Lower leg skin (tissue), 4 donors: ENCODE data around the gene RIC1. TPM values are rescaled to one million over a fixed set of nuclear protein-coding genes. Genes with fewer than 3 reads are reported as not detected.
"Not testable (repeated sequence)": the region's sequence is repeated elsewhere in the genome, so short reads cannot be mapped to it uniquely, and the experiment has no call there.

Experiments used
- DNase-seq, 2 donors: peaks; one replicate each; pipeline ENCODE4 v3.0.0-alpha.2; 2019; ENCODE audit warnings: low spot score in 2 of 2
- H3K4me3 ChIP-seq: fragments of 200-600 bp; sonication (generic); 2 replicates; pipeline ENCODE4 v1.5.1; 2017; ENCODE audit warnings: mild to moderate bottlenecking, low read depth; ENCODE audit not compliant: poor library complexity, severe bottlenecking
- POLR2A ChIP-seq, 2 donors: fragments of 450-650 bp; IDR thresholded peaks; one replicate each; pipeline ENCODE4 v1.6.1; 2016 to 2017; ENCODE audit warnings: antibody characterized with exemption in 2 of 2, mild to moderate bottlenecking in 1 of 2, moderate library complexity in 1 of 2
- WGBS, 2 donors: methylation state at CpG; one replicate each; pipeline ENCODE4 v1.1.5; 2018; 5-methylcytosine and 5-hydroxymethylcytosine counted together
- intact Hi-C: fragments of 100-400 bp; cut with DNase I; formaldehyde crosslinking; loops from one replicate; pipeline ENCODE4 v1.15.0; 2023; ENCODE audit warnings: low total_unique reads
- total RNA-seq, 4 donors: library from RNA; depleted of rRNA; stranded (reverse); fragments of >200 nt; gene quantifications; one replicate each; pipeline ENCODE4 v1.1.0, GENCODE V29; 2016
- TF ChIP-seq, protein P1 (sequence below), 3 donors: fragments of 450-650 bp; IDR thresholded peaks; one replicate each; pipeline ENCODE4 v1.5.1; 2016; ENCODE audit warnings: antibody characterized with exemption in 3 of 3, mild to moderate bottlenecking in 3 of 3, moderate library complexity in 2 of 3

RIC1 gene
- total RNA-seq, 4 donors from 2014 or later, result 31.3 to 62.3 (median 37.6) TPM

GRCh38 chr9:5762421-5762820 is 133.5 kb downstream of the RIC1 start:
- TF ChIP-seq, protein P1, sequence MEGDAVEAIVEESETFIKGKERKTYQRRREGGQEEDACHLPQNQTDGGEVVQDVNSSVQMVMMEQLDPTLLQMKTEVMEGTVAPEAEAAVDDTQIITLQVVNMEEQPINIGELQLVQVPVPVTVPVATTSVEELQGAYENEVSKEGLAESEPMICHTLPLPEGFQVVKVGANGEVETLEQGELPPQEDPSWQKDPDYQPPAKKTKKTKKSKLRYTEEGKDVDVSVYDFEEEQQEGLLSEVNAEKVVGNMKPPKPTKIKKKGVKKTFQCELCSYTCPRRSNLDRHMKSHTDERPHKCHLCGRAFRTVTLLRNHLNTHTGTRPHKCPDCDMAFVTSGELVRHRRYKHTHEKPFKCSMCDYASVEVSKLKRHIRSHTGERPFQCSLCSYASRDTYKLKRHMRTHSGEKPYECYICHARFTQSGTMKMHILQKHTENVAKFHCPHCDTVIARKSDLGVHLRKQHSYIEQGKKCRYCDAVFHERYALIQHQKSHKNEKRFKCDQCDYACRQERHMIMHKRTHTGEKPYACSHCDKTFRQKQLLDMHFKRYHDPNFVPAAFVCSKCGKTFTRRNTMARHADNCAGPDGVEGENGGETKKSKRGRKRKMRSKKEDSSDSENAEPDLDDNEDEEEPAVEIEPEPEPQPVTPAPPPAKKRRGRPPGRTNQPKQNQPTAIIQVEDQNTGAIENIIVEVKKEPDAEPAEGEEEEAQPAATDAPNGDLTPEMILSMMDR (IDR thresholded peaks at IDR 0.05), result no peak
- no peak for TF ChIP-seq POLR2A (IDR thresholded peaks at IDR 0.05)
- no peak for DNase-seq
- WGBS, 2 donors, result 95 to 97% methylated on average over 4 of the region's 4 CpGs
- H3K4me3 ChIP-seq, result no peak overlapping the region
- intact Hi-C loops, result no loop called here

DNA sequence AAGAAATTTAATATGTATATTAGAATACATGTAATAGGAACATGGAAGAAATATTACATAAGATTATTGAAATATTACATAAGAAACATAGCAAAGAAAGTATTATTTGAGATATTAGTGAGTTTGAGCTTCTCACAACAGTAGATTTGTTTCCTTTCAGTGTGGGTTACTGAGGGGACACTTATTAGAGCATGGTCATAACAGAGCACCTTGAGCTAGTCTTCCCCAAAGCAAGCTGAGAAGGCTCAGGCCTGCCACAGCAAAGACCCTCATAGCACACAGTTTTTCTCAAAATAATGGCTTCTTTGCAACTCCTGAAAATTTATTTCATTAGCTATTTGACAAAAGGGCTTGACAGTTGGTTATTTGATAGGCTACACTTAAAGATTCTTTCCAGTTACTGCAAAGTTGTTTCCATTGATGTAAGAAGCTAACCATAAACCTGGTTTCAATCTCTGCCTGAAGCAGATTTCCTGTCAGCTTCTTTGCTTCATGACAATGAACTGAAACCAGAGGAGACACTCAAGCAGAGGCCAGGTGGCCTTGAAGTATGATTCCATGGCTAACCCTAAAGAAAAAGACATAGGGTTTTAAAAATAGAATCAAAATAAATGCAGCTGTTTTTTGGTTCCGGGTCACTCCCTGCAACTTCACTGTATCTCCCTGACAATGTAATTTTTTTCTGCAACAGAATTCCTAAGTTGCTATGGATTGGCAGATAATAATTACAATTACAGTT is 135.4 kb downstream of the RIC1 start:
- intact Hi-C loops, result no loop called here
- TF ChIP-seq, protein P1 (IDR thresholded peaks at IDR 0.05), result no peak
- no peak for TF ChIP-seq POLR2A (IDR thresholded peaks at IDR 0.05)
- DNase-seq, result no peak
- 82 to 84% methylated on average over 1 of the region's 1 CpG for WGBS, 2 donors
- no peak overlapping the region for H3K4me3 ChIP-seq

DNA sequence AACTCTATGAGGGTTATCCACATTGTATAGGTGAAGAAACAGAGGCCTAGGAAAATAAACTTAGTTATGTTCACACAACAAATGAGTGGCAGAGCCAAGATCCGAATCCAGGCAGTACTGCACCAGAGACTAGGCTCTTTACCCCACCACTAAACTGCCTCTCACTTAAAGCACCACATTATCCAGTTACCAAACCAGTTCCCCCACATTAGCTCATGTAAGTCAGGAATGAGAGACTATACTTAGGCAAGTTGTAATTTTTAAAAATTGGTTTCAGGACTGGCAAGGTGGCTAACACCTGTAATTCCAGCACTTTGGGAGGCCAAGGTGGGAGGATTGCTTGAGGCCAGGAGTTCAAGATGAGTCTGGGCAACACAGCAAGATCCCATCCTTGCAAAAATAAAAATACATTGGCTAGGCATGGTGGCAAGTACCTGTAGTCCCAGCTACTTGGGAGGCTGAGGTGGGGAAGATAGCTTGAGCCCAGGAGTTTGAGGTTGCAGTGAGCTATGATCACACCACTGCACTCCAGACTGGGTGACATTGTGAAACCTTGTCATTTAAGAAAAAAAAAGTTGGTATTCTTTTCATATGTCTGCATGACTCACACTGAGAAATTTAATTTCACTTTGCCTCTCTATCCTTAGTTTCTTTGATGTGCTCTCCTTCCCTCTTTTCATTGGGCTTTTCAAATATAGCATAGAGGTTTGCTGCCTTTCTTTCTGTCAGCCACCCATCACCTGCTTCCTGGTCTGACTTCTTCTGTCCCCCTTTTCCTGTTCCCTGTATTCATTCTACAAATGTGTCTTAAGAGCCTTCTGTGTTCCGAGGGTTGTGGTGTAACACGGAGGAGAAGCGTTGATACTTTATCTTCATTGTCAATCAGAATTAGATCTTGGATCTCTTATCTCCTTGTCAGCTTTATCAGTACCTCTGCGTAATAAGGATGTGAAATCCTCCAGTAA is 139.3 kb downstream of the RIC1 start:
- no peak for TF ChIP-seq POLR2A (IDR thresholded peaks at IDR 0.05)
- TF ChIP-seq, protein P1 (IDR thresholded peaks at IDR 0.05), result no peak
- H3K4me3 ChIP-seq, result no peak overlapping the region
- intact Hi-C loops, result no loop called here
- DNase-seq, result no peak
- WGBS, 2 donors, result 90 to 94% methylated on average over 5 of the region's 5 CpGs

DNA sequence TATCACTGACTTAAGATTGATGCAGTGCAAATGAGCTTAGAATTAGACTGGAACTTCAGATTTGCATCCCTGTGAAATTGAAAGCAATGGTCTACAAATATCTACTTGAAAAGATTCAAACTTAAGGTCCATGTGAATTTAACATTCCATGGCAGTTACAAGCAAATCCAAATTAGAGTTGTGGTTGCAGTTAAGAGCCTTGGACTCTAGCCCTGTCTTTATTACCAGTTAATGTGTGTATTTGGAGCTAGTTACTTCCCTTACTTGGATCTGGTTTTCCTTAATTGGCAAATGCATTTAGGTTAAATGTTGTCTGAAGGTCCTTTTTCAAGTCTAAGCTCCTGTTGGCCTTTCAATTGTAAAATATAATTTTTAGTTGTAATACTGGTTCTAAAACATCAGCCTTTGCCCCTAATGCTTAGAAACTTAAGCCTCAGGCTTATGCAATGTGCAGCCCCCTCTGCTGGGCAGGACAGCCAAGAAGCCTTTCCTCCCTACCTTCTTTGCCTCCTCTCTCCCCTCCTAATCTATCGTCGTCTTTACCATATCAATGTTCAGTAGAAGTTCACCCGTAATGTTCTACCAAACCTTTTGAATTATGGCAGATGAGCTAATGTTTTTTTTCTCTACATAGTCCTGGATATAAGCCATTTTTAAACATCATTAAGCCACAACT is 144.6 kb downstream of the RIC1 start:
- intact Hi-C loops, result no loop called here
- H3K4me3 ChIP-seq, result no peak overlapping the region
- no peak for TF ChIP-seq POLR2A (IDR thresholded peaks at IDR 0.05)
- TF ChIP-seq, protein P1 (IDR thresholded peaks at IDR 0.05), result no peak
- no peak for DNase-seq
- WGBS, 2 donors, result 86 to 91% methylated on average over 3 of the region's 3 CpGs

GRCh38 chr9:5778805-5779204 is 149.9 kb downstream of the RIC1 start:
- intact Hi-C loops, result no loop called here
- 95 to 100% methylated on average over 1 of the region's 1 CpG for WGBS, 2 donors
- H3K4me3 ChIP-seq, result no peak overlapping the region
- TF ChIP-seq, protein P1 (IDR thresholded peaks at IDR 0.05), result no peak
- TF ChIP-seq POLR2A (IDR thresholded peaks at IDR 0.05), result no peak
- DNase-seq, result no peak

GRCh38 chr9:5779705-5780218 is 150.9 kb downstream of the RIC1 start:
- DNase-seq, intact Hi-C loops, H3K4me3 ChIP-seq: not testable (repeated sequence)
- WGBS, 2 donors, result 96 to 98% methylated on average over 4 of the region's 4 CpGs

GRCh38 chr9:5783420-5783819 is 154.5 kb downstream of the RIC1 start:
- DNase-seq, intact Hi-C loops, H3K4me3 ChIP-seq: not testable (repeated sequence)
- 97 to 99% methylated on average over 3 of the region's 3 CpGs for WGBS, 2 donors
